ENCODE measurements around the gene CDK5. TPM values are rescaled to one million over a fixed set of nuclear protein-coding genes. Genes with fewer than 3 reads are reported as not detected.
A peak's percentile ranks its signal among the peaks of the same experiment; 100 is the strongest.

CDK5 gene
- total and polyA plus RNA-seq, 2 donors (not counting 1 experiment from before 2014, with no cell fraction given), result 8.2 to 8.4 TPM

GRCh38 chr7:151020231-151020630, 37.5 kb downstream of the CDK5 start:
- intact Hi-C loops (cut with micrococcal nuclease), result loop anchor here (10.0 kb wide), 1 partner anchor 655 kb away; the partner anchor contains the start of gene REPIN1
- Histone ChIP-seq H3K9me3 (ENCODE audit: control extremely low read depth in 1 of 3, control insufficient read depth in 2 of 3, insufficient read depth in 1 of 3, low read length in 2 of 3) (peaks cover 0 to 13% (median 0%) of the 10 kb centered on the region in 3 donors), H3K4me2 (replicated peaks; ENCODE audit: low read depth, low read length, poor library complexity, severe bottlenecking) (no peak overlapping the region), H3K36me3 (replicated peaks in 1 of 2; ENCODE audit: control extremely low read depth in 1 of 2, control insufficient read depth in 1 of 2, extremely low read depth in 1 of 2, insufficient read depth in 2 of 2, low read length in 1 of 2) (no peaks in the 10 kb centered on the region), H4K20me1 (ENCODE audit: control insufficient read depth, insufficient read depth, low read length, poor library complexity, severe bottlenecking) (no peaks in the 10 kb centered on the region), H3K9ac (ENCODE audit: low read length) (no peak overlapping the region), H3K27me3 (replicated peaks in 1 of 4; ENCODE audit: control extremely low read depth in 1 of 4, control insufficient read depth in 3 of 4, insufficient read depth in 4 of 4, low read length in 3 of 4) (peaks cover 0 to 51% (median 21%) of the 10 kb centered on the region in 4 experiments), H3K4me1 (ENCODE audit: control insufficient read depth in 2 of 2, insufficient read depth in 2 of 2, low read length in 2 of 2) (peaks cover 22% of the 10 kb centered on the region in 2 donors), H3K79me2 (ENCODE audit: control insufficient read depth, insufficient read depth, low read length) (no peaks in the 10 kb centered on the region), H3K27ac (ENCODE audit: low read length in 2 of 2) (no peak overlapping the region), H2AFZ (ENCODE audit: insufficient read depth, low read depth, low read length, poor library complexity, severe bottlenecking) (no peak overlapping the region), H3K4me3 (ENCODE audit: control extremely low read depth in 1 of 5, extremely low read depth in 1 of 5, insufficient read depth in 1 of 5, low read depth in 2 of 5, low read length in 4 of 5) (no peak overlapping the region)
- CTCF ChIA-PET, result interaction anchor here (2.0 to 3.9 kb wide), 4 partner anchors 9 to 122 kb away, joined by 6 to 25 read pairs (median 15); partner anchors contain the start of gene ABCB8
- WGBS (ENCODE audit: insufficient coverage), result no CpG with 5 or more reads among the region's 7 CpGs
- Mint-ChIP-seq H3K27me3 (peaks cover 38% of the 10 kb centered on the region), H3K27ac (no peak overlapping the region), H3K9me3 (ENCODE audit: insufficient read depth) (no peaks in the 10 kb centered on the region), H3K4me1 (peaks cover 29% of the 10 kb centered on the region), H3K4me3 (peak overlapping the region; percentile 71)
- POLR2A ChIA-PET, result interaction anchor here (0.6 kb wide), 1 partner anchor 318 kb away, joined by 3 read pairs; no protein-coding TSS in a partner anchor
- TF ChIP-seq EZH2 (IDR thresholded peaks at IDR 0.05; ENCODE audit: borderline replicate concordance, insufficient read depth, low read depth, low read length, poor library complexity, severe bottlenecking), result no peak
- no peak for TF ChIP-seq CTCF (IDR thresholded peaks at IDR 0.05)
- DNase-seq, result no peak
- ATAC-seq (ENCODE audit: low read depth), result no peak

- TF ChIP-seq CTCF (IDR thresholded peaks at IDR 0.05), result no peak
- TF ChIP-seq EZH2 (IDR thresholded peaks at IDR 0.05; ENCODE audit: borderline replicate concordance, insufficient read depth, low read depth, low read length, poor library complexity, severe bottlenecking), result no peak
- Histone ChIP-seq H3K4me1 (ENCODE audit: control insufficient read depth in 2 of 2, insufficient read depth in 2 of 2, low read length in 2 of 2) (peaks cover 27 to 33% of the 10 kb centered on the region in 2 donors), H3K4me3 (ENCODE audit: control extremely low read depth in 1 of 5, extremely low read depth in 1 of 5, insufficient read depth in 1 of 5, low read depth in 2 of 5, low read length in 4 of 5) (peak overlapping the region in 3 of 5 experiments; percentile 34 to 51 (median 48)), H3K36me3 (replicated peaks in 1 of 2; ENCODE audit: control extremely low read depth in 1 of 2, control insufficient read depth in 1 of 2, extremely low read depth in 1 of 2, insufficient read depth in 2 of 2, low read length in 1 of 2) (no peaks in the 10 kb centered on the region), H3K9me3 (ENCODE audit: control extremely low read depth in 1 of 3, control insufficient read depth in 2 of 3, insufficient read depth in 1 of 3, low read length in 2 of 3) (peaks cover 0 to 15% (median 0%) of the 10 kb centered on the region in 3 donors), H3K9ac (ENCODE audit: low read length) (peak overlapping the region; percentile 31), H3K79me2 (ENCODE audit: control insufficient read depth, insufficient read depth, low read length) (no peaks in the 10 kb centered on the region), H3K4me2 (replicated peaks; ENCODE audit: low read depth, low read length, poor library complexity, severe bottlenecking) (peak overlapping the region; percentile 97), H4K20me1 (ENCODE audit: control insufficient read depth, insufficient read depth, low read length, poor library complexity, severe bottlenecking) (no peaks in the 10 kb centered on the region), H3K27ac (ENCODE audit: low read length in 2 of 2) (no peak overlapping the region), H3K27me3 (replicated peaks in 1 of 4; ENCODE audit: control extremely low read depth in 1 of 4, control insufficient read depth in 3 of 4, insufficient read depth in 4 of 4, low read length in 3 of 4) (peaks cover 0 to 49% (median 21%) of the 10 kb centered on the region in 4 experiments), H2AFZ (ENCODE audit: insufficient read depth, low read depth, low read length, poor library complexity, severe bottlenecking) (peak overlapping the region; percentile 77)
- Mint-ChIP-seq H3K4me1 (peaks cover 40% of the 10 kb centered on the region), H3K27me3 (peaks cover 31% of the 10 kb centered on the region), H3K4me3 (peak overlapping the region; percentile 91), H3K9me3 (ENCODE audit: insufficient read depth) (no peaks in the 10 kb centered on the region), H3K27ac (no peak overlapping the region)
- WGBS (ENCODE audit: insufficient coverage), result 25% methylated on average over 20 of the region's 20 CpGs
- ATAC-seq (ENCODE audit: low read depth), result no peak
- POLR2A ChIA-PET, result interaction anchor here (2.3 kb wide), 1 partner anchor 9 kb away, joined by 11 read pairs; the partner anchor contains the start of gene ABCB8
- no peak for DNase-seq
- intact Hi-C loops (cut with micrococcal nuclease), result no loop called here
- CTCF ChIA-PET, result interaction anchor here (0.8 to 3.9 kb wide), 16 partner anchors 10 to 1248 kb away, joined by 3 to 25 read pairs (median 4); partner anchors contain the start of genes ABCB8, CDK5 and TMUB1
Observed at GRCh38 chr7:151019130-151019447, 38.6 kb downstream of the CDK5 start.
